Urinary bladder (tissue), 4 donors: ENCODE data around the gene CDCP1. TPM values are rescaled to one million over a fixed set of nuclear protein-coding genes. Genes with fewer than 3 reads are reported as not detected.
"Not testable (repeated sequence)": the region's sequence is repeated elsewhere in the genome, so short reads cannot be mapped to it uniquely, and the experiment has no call there.

Experiments
- DNase-seq: peaks from one replicate; pipeline ENCODE4 v3.0.0-alpha.2; 2015; ENCODE audit errors: extremely low spot score
- H3K27ac ChIP-seq: one replicate; pipeline ENCODE4 v1.5.1; 2013; ENCODE audit warnings: low read depth, mild to moderate bottlenecking, moderate library complexity
- H3K36me3 ChIP-seq: one replicate; pipeline ENCODE4 v1.6.1; 2013; ENCODE audit warnings: mild to moderate bottlenecking, moderate library complexity; ENCODE audit not compliant: insufficient read depth
- H3K4me1 ChIP-seq: one replicate; pipeline ENCODE4 v1.6.1; 2013; ENCODE audit warnings: mild to moderate bottlenecking, moderate library complexity; ENCODE audit not compliant: insufficient read depth
- H3K4me3 ChIP-seq: one replicate; pipeline ENCODE4 v1.5.1; 2013; ENCODE audit warnings: low read depth, low read length
- WGBS: extraction: QIAGEN DNeasy Blood & Tissue Kit; methylation state at CpG from one replicate; pipeline ENCODE4 v1.1.7; 2013; 5-methylcytosine and 5-hydroxymethylcytosine counted together
- polyA plus RNA-seq: library from polyadenylated mRNA; stranded (reverse); fragments of 200-250 nt; gene quantifications from one replicate; pipeline ENCODE4 v1.2.3, GENCODE V29; 2013
- total RNA-seq: library from RNA; depleted of rRNA; stranded (reverse); fragments of >200 nt; gene quantifications from one replicate; pipeline ENCODE4 v1.2.3, GENCODE V29; 2014
- donor health status: healthy with polysubstance abuse.
- donor health status: healthy.

Gene CDCP1
- total and polyA plus RNA-seq, 2 donors = 2.0 to 2.9 TPM

DNA sequence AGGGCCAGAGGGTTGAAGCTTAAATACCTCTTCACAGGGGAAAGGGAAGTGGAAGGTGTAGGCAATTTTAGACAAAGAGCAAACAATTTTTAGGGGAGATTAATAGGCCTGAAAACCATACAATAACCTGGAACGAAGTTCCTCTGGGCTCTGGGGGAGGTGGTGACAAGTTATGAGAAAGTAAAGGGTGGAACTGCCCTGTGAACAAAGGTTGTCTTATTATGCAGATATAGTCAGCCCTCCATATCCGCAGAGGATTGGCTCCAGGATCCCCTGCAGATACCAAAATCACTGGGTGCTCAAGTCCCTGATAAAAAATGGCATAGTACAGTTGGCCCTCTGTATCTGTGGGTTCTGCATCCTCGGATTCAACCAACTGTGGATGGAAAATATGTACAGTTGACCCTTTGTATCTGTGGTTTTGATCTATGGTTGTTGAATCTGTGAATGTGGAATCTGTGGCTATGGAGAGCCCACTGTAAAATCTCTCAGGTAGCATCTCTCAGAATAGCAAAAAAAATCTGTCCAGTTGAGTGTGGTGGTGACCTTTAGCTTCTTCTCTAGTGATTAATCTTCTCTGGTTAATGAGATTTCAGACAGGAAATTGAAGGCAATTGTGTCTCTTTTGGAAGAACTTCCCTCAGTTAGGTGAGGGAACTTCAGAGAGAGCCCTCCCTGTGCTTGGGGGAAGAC is 79.9 kb downstream of the CDCP1 start:
- H3K4me1 ChIP-seq = no peaks in the 10 kb centered on the region
- DNase-seq = no peak
- no peak overlapping the region for H3K4me3 ChIP-seq
- WGBS = 90% methylated on average over 3 of the region's 3 CpGs
- H3K27ac ChIP-seq = no peak overlapping the region
- H3K36me3 ChIP-seq = no peaks in the 10 kb centered on the region

DNA sequence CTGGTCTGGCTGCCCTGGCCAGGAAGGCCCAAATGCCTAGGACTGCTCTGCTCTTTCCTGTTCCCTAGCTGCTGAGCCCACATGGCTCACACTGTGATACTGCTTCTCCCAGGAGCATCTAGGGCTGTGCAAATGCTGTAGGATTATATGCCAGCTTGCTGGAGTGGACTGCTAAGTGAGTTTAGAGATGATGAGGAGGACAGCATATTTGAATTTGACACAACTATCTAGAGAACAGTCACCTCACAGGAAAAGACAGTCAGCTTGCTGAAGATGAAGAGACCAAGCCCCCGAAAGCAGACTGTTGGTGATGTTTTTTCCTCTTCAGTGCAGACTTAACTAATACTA is 80.8 kb downstream of the CDCP1 start:
- H3K27ac ChIP-seq = no peak overlapping the region
- no peak for DNase-seq
- H3K4me3 ChIP-seq = no peak overlapping the region
- H3K36me3 ChIP-seq = no peaks in the 10 kb centered on the region
- H3K4me1 ChIP-seq = no peaks in the 10 kb centered on the region
- WGBS = 97% methylated on average over 1 of the region's 1 CpG

DNA sequence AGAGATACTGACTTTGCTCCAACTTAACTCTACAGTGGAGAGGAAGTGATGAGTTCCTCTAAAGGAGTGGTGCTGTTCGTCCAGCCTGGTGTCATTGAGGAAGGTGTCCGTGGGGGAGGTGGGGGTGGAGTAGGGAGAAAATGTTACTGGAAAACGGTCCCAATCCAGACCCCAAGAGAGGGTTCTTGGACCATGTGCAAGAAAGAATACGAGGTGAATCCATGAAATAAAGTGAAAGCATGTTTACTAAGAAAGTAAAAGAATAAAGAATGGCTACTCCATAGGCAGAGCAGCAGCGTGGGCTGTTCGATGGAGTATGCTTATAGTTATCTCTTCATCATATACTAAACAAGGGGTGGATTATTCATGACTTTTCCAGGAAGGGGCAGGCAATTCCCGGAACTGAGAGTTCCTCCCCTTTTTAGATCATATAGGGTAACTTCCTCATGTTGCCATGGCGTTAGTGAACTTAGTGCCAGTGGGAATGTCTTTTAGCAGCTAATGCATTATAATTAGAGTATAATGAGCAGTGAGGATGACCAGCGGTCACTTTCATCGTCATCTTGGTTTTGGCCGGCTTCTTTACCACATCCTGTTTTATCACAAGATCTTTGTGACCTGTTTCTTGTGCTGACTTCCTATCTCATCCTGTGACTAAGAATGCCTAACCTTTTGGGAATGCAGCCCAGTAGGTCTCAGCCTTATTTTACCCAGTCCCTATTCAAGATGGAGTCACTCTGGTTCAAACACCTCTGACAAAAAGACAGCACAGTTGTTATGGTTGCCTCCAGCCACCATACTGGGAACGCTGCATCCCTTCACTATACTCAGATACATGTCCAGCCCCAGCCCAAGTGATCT is 81.4 kb downstream of the CDCP1 start:
- no peak overlapping the region for H3K4me3 ChIP-seq
- DNase-seq = no peak
- H3K36me3 ChIP-seq = no peaks in the 10 kb centered on the region
- H3K4me1 ChIP-seq = no peaks in the 10 kb centered on the region
- 45% methylated on average over 12 of the region's 12 CpGs for WGBS
- H3K27ac ChIP-seq = no peak overlapping the region

DNA sequence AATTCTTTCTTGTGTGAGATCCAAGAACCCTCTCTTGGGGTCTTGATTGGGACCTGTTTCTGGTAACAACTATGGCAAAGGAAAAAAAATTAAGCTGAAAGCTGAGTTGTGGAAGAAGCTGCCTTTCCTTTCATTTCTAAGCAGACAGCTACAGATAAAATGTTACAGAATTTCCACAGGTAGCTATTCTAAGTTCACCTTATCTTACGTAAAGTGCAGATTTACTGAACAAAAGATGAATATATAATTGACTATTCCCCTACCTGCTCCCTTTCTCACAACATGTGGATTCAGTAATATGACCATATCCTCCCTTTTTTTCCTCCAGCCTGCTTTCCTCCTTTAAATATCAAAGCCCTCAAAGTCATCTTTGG is 83.5 kb downstream of the CDCP1 start:
- H3K4me1 ChIP-seq = no peaks in the 10 kb centered on the region
- 99% methylated on average over 1 of the region's 1 CpG for WGBS
- no peak overlapping the region for H3K27ac ChIP-seq
- H3K4me3 ChIP-seq = no peak overlapping the region
- DNase-seq = no peak
- H3K36me3 ChIP-seq = no peaks in the 10 kb centered on the region

DNA sequence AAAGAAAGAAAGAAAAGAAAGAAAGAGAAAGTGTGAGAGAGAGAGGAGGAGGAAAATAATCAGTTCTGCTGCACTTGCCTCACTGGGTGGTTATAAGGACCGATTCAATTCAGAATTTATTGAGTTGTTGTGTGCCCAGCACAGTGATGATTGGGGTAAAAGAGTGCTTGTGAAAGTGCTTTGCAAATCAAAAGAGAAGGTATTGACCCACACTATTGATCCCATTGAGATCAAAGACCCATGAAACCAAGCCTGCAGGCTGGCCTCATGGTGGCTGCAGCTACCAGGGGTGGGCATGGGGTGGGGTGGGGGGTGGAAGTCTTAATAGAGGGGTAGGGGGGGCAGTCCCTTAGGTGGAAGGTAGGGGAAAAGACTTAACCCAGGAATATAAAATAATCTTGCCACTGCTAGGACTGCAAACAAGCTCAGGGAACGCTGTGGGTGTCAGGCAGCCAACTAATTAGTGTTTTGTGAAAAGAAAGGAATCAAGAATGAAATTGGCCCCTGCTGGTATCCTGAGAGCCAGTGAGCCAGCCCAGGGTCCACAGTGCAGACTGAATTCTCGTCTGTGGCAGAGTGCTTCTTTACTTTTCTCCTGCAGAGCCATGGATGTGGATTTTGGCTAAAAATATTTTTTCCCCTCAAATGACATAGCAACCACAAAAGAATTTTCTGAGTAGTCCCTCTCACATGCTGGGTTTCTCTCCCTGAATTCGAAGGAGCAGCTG is 85.8 kb downstream of the CDCP1 start:
- H3K4me1 ChIP-seq = no peaks in the 10 kb centered on the region
- no peak for DNase-seq
- H3K27ac ChIP-seq = no peak overlapping the region
- H3K4me3 ChIP-seq = no peak overlapping the region
- 73% methylated on average over 4 of the region's 4 CpGs for WGBS
- H3K36me3 ChIP-seq = no peaks in the 10 kb centered on the region

DNA sequence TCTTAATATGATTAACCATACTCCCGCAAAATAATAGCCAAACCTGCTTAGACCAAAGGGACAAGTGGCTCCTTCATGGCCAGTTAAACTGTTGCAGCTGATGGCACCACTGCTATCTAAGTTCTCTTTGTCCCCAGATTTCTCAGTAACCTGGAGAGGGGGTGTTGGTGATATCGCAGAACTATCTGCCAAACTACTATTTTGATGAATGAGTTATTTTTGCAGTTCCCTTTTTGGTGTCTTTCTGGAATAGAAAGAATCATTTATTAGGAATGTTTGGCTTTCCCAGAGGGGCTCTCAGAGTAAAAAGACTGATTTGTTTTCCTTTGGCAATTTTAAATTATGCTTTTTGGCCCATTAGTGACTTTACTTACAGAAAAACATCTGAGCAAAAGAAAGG is 87.0 kb downstream of the CDCP1 start:
- no peak for DNase-seq
- Histone ChIP-seq H3K27ac (no peak overlapping the region), H3K36me3 (no peaks in the 10 kb centered on the region), H3K4me1 (no peaks in the 10 kb centered on the region), H3K4me3 (no peak overlapping the region)
- WGBS = 89% methylated on average over 2 of the region's 2 CpGs

DNA sequence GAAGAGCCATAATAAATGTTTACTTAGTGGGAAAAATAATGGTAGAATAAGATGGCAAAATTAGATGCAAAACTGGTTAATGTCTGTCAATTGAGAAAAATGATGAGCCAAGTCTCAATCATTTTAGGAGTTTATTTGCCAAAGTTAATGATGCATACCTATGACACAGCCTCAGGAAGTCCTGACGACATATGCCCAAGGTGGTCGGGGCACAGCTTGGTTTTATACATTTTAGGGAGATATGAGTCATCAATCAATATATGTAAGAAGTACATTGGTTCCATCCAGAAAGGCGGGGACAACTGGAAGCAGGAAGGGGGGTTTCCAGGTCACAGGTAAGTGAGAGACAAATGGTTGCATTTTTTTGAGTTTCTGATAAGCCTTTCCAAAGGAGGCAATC is 88.6 kb downstream of the CDCP1 start:
- Histone ChIP-seq H3K4me3 (no peak overlapping the region), H3K36me3 (no peaks in the 10 kb centered on the region), H3K27ac (no peak overlapping the region), H3K4me1 (no peaks in the 10 kb centered on the region)
- WGBS = 87% methylated on average over 3 of the region's 3 CpGs
- DNase-seq = no peak

DNA sequence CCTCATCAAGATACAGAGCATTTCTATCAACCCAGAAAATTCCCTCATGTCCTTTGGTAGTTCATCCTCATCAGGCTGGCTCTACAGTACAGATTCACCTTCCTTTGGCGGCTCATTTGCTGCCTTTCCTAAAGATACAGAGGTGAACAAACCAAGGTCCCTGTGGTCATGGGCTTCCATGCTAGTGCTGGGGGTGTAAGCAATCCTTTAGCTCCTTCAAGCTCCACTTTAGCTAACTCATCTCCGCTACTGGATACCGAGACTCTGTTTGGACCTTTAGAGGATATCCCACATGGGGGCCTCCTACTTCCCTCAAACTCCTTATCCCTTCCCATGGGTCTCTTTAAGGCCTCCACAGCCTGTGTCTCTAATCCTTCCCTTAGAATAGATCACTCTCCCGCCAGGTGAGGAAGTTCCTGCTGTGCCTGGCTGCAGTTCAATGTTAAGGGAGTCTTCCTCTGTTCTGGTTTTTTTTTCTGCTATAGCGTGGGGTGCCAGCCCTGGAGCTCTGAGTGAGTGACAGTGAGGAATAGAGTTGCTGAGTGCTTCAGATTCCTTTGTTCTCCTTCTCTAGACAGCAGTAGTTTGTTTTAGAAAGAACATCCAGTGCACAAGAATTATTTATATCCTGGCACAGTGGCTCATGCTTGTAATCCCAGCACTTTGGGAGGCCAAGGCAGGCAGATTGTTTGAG is 89.4 kb downstream of the CDCP1 start:
- no peak for DNase-seq
- H3K27ac ChIP-seq = no peak overlapping the region
- 72% methylated on average over 5 of the region's 5 CpGs for WGBS
- no peaks in the 10 kb centered on the region for H3K4me1 ChIP-seq
- H3K4me3 ChIP-seq = no peak overlapping the region
- H3K36me3 ChIP-seq = no peaks in the 10 kb centered on the region

DNA sequence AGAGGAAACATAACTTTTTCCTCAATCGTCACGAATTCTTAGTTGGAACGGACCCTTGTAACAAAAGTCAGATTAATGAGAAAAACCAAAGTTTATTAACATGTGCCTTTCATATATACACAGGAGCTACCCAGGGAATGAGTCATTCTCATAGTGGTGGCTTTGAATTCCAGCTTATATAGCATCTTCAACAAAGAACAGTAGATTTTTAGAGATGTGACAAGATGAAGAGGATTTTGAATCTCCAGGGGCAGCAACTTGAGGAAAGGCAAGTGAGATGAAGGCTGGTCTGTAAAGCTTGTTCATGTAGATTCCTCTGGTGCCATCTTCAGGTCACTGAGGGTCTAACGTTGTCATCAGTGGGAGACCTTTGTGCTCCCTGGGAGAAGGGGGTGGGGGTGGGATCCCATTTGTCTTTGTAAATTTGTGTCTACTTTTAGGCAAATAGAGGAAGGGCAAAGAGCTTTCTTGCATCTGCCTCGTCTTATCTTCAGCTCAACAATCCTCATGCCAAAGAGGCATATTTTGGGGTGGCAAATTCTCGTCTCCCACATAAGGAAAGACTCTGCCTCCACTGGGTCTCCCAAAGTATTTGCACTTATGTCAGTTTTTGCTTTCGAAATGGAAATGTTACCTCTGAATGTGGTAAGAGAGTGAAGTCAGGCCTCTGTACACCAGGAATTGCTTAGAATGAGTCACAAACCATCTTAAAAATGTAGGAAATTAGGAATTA is 90.6 kb downstream of the CDCP1 start:
- H3K27ac ChIP-seq = no peak overlapping the region
- DNase-seq = no peak
- 73% methylated on average over 7 of the region's 7 CpGs for WGBS

DNA sequence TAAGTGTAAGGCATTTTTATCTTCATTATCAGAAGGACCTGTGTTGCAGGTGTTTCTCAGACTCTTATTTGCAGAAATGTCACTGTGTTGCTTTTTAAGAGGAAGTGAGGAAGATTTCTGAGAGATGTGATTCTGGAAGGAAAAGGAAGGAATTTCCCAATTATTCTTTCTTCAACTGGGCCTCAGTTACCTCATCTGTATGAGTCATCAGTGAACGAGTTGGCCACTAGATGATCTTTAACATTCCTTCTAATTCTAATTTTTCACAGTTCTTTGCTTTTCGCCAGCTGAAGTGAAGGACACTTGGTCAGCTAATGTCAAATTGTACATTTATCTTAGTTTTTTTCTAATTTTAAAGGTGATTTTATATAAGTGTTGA is 91.2 kb downstream of the CDCP1 start:
- Histone ChIP-seq H3K36me3 (no peaks in the 10 kb centered on the region), H3K27ac (no peak overlapping the region), H3K4me3 (no peak overlapping the region), H3K4me1 (no peaks in the 10 kb centered on the region)
- DNase-seq = no peak
- WGBS = 61% methylated on average over 2 of the region's 2 CpGs

More for the DNA sequence above, 90.6 kb downstream of the CDCP1 start:
- Histone ChIP-seq H3K4me3 (no peak overlapping the region), H3K36me3 (no peaks in the 10 kb centered on the region), H3K4me1 (no peaks in the 10 kb centered on the region)

DNA sequence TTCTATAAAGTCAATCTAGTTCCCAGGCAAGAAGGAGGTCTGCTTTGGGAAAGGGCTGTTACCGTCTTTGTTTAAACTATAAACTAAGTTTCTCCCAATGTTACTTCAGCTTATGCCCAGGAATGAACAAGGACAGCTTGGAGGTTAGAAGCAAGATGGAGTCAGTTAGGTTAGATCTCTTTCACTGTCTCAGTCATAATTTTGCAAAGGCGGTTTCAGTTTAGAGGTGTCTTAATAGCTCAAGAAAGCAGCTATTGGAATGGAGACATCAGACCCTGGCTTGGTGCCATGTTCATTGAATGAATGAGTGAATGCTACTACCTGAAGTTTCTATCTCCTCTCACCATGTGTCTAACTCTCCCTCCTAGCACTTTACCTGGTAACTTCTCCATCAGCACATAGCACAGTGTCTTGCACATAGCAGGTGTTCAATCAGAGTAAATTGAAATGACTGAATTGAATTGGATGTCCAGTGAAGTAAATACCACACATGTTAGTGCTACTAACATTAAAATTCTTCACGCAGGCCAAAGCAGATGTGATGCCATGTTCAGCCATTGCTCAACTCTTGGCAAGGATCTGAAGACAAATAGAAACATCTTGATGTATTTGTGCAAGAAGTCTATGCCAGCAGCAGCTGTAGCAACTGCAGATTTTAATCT is 91.9 kb downstream of the CDCP1 start:
- WGBS = 66% methylated on average over 3 of the region's 3 CpGs
- Histone ChIP-seq H3K4me1 (no peaks in the 10 kb centered on the region), H3K4me3 (no peak overlapping the region), H3K27ac (no peak overlapping the region), H3K36me3 (no peaks in the 10 kb centered on the region)
- no peak for DNase-seq

DNA sequence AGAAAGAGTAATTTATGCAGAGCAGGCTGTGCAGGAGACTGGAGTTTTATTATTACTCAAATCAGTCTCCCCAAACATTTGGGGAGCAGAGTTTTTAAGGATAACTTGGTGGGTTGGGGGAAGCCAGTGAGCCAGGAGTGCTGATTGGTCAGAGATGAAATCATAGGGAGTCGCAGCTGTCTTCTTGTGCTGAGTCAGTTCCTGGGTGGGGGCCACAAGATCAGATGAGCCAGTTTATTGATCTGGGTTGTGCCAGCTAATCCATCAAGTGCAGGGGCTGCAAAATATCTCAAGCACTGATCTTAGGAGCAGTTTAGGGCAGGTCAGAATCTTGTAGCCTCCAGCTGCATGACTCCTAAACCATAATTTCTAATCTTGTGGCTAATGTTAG is 92.4 kb downstream of the CDCP1 start:
- WGBS = 73% methylated on average over 1 of the region's 1 CpG
- H3K36me3 ChIP-seq, DNase-seq, H3K4me3 ChIP-seq, H3K4me1 ChIP-seq, H3K27ac ChIP-seq: not testable (repeated sequence)

DNA sequence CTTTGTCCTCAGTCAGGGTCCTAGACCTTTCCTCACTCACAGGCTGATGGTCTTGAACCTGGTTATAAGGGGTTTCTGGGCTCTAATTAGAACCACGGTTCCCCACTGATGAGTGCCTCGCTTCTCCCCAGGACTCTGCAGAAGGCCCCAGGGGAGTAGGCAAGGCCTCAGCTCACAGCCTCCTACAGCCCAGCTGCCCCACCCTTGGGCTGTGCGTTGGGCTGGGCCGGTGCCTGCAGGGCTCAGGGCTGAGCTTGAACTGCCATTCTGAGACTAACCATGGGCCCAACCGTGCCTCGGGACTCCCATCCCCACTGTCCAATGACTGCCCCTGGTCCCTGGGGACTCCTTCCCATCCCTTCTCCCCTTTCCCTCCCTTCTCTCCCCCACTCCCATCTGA is 94.5 kb downstream of the CDCP1 start:
- Histone ChIP-seq H3K36me3 (no peaks in the 10 kb centered on the region), H3K4me1 (no peaks in the 10 kb centered on the region), H3K27ac (no peak overlapping the region), H3K4me3 (no peak overlapping the region)
- WGBS = 86% methylated on average over 6 of the region's 6 CpGs
- DNase-seq = no peak
